Smooth muscle cell (in vitro differentiated cells): ENCODE results near the gene CACTIN. TPM values are rescaled to one million over a fixed set of nuclear protein-coding genes. Genes with fewer than 3 reads are reported as not detected.
A peak's percentile ranks its signal among the peaks of the same experiment; 100 is the strongest.

ENCODE experiments used
- DNase-seq: peaks from one replicate; lab custom pipeline; 2025; ENCODE audit not compliant: unreplicated experiment; lab: John Stamatoyannopoulos, UW
- H2AFZ ChIP-seq: fragments of 200-600 bp; sonication (generic); 2 replicates; pipeline ENCODE4 v1.6.0; 2016; ENCODE audit warnings: antibody characterized with exemption, low read depth, mild to moderate bottlenecking
- H3F3A ChIP-seq: fragments of 200-600 bp; sonication (generic); 2 replicates; pipeline ENCODE4 v1.6.0; 2017; ENCODE audit warnings: antibody characterized with exemption, low read depth
- H3K27ac ChIP-seq: fragments of 200-600 bp; sonication (generic); 2 replicates; pipeline ENCODE4 v1.5.1; 2016; ENCODE audit warnings: low read depth, mild to moderate bottlenecking
- H3K27me3 ChIP-seq: fragments of 200-600 bp; sonication (generic); 2 replicates; pipeline ENCODE4 v1.6.1; 2016; ENCODE audit warnings: low read depth, mild to moderate bottlenecking
- H3K36me3 ChIP-seq: fragments of 200-600 bp; sonication (generic); 2 replicates; pipeline ENCODE4 v1.5.1; 2016; ENCODE audit warnings: low read depth
- H3K4me1 ChIP-seq: fragments of 200-600 bp; sonication (generic); 2 replicates; pipeline ENCODE4 v1.5.1; 2016; ENCODE audit warnings: low read depth
- H3K4me2 ChIP-seq: fragments of 200-600 bp; sonication (generic); 2 replicates; pipeline ENCODE4 v1.6.0; 2016; ENCODE audit warnings: mild to moderate bottlenecking
- H3K4me3 ChIP-seq: fragments of 200-600 bp; sonication (generic); 2 replicates; pipeline ENCODE4 v1.5.1; 2016; ENCODE audit warnings: mild to moderate bottlenecking
- H3K79me2 ChIP-seq: fragments of 200-600 bp; sonication (generic); 2 replicates; pipeline ENCODE4 v1.6.0; 2016; ENCODE audit warnings: low read depth, mild to moderate bottlenecking
- H3K9ac ChIP-seq: fragments of 200-600 bp; sonication (generic); 2 replicates; pipeline ENCODE4 v1.6.0; 2016; ENCODE audit warnings: low read depth
- H3K9me3 ChIP-seq: fragments of 200-600 bp; sonication (generic); replicated peaks from 2 replicates; pipeline ENCODE4 v1.5.1; 2016; ENCODE audit warnings: low read depth
- H4K20me1 ChIP-seq: fragments of 200-600 bp; sonication (generic); 2 replicates; pipeline ENCODE4 v1.6.0; 2016; ENCODE audit warnings: low read depth
- WGBS: methylation state at CpG from one replicate; pipeline ENCODE4 v1.1.7; 2016; ENCODE audit warnings: low lambda C conversion rate; 5-methylcytosine and 5-hydroxymethylcytosine counted together
- polyA plus RNA-seq: library from polyadenylated mRNA; unstranded; fragments of >200 nt; fragmentation: Nextera tagmentation; extraction: Ambion mirVana; gene quantifications from 2 replicates; pipeline ENCODE4 v1.2.1, GENCODE V29; 2016
- total RNA-seq: library from RNA; depleted of rRNA; stranded (reverse); fragments of >200 nt; gene quantifications from 2 replicates; pipeline ENCODE4 v1.2.3, GENCODE V29; 2014
- TF ChIP-seq, protein P1 (sequence below): fragments of 200-600 bp; sonication (generic); IDR thresholded peaks from 2 replicates; pipeline ENCODE4 v1.5.1; 2017; ENCODE audit warnings: borderline replicate concordance, mild to moderate bottlenecking, antibody characterized with exemption; ENCODE audit not compliant: insufficient read depth, poor library complexity, severe bottlenecking

The CACTIN gene
- total and polyA plus RNA-seq, 2 experiments from 2014 or later, result 16.7 to 22.5 TPM

DNA sequence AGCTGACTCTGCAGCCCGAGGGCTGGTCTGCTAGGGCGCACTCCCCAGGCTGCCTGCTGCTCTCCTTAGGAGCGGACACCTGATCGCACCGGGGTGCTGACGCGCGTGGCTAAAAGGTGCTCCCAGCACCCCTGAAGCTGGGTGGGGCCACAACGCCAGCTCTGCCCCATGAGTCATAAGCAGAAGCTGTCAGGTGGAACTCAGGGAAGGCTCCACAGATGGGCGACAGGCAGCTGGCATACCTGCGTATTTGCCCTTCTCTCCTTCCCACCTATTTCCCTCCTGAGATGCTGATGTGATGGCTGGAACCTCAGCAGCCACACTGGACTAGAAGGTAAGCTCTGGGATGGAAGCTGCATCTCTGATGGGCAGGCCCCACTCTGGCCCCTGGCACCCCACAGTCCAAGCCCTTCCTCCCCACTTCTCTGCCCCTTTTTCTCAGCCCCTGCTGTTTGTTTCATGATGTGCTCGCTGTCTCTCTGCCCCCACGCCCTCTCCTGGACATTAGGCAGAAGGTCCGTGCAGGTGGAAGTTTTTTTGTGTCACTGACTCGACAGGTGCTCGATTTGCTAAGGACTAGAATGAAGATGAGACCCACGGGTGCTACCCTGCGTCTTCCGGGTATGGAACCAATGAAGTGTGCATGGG lies 30.3 kb upstream of the CACTIN start:
- Histone ChIP-seq H3K4me1 (no peaks in the 10 kb centered on the region), H3K4me3 (no peak overlapping the region), H3K9me3 (no peaks in the 10 kb centered on the region), H4K20me1 (no peaks in the 10 kb centered on the region), H3K9ac (no peak overlapping the region), H3K4me2 (no peak overlapping the region), H3K36me3 (no peaks in the 10 kb centered on the region), H3K27me3 (no peaks in the 10 kb centered on the region), H3F3A (peaks cover 2% of the 10 kb centered on the region), H3K27ac (no peak overlapping the region), H3K79me2 (no peaks in the 10 kb centered on the region), H2AFZ (no peak overlapping the region)
- 97% methylated on average over 19 of the region's 19 CpGs for WGBS
- TF ChIP-seq, protein P1, sequence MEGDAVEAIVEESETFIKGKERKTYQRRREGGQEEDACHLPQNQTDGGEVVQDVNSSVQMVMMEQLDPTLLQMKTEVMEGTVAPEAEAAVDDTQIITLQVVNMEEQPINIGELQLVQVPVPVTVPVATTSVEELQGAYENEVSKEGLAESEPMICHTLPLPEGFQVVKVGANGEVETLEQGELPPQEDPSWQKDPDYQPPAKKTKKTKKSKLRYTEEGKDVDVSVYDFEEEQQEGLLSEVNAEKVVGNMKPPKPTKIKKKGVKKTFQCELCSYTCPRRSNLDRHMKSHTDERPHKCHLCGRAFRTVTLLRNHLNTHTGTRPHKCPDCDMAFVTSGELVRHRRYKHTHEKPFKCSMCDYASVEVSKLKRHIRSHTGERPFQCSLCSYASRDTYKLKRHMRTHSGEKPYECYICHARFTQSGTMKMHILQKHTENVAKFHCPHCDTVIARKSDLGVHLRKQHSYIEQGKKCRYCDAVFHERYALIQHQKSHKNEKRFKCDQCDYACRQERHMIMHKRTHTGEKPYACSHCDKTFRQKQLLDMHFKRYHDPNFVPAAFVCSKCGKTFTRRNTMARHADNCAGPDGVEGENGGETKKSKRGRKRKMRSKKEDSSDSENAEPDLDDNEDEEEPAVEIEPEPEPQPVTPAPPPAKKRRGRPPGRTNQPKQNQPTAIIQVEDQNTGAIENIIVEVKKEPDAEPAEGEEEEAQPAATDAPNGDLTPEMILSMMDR, result no peak
- no peak for DNase-seq

DNA sequence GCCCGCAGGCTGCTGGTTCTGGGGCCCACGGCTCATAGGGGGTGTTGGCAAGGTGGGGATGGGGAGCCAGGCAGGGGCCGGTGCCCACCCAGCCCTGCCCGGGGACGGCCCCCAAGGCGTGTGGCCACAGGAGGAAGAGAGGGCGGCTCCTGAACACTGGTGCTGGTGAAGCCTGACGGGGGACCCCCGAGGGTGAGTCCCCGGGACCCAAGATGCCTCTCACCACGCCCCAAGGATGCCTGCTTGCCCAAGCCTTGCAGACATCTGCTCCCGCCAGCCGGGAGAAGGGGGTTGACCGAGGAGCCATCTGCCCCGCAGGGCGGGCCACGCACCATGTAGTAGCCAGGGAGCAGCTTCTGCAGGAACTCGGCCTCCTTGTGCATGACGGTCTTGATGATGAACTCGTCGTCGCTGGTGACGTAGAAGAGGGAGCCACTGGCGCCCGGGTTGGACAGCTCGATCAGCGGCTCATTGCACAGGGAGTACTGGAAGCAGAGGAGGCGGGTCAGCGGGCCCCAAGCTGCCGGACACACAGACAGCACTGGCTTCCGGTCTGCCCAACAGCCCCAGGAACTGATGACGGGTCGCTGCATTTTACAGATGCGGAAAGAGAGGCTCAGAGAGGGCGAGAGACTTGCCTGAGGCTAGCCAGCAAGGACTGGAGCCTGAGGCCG lies 29.6 kb upstream of the CACTIN start:
- DNase-seq, result no peak
- Histone ChIP-seq H3K27ac (peak overlapping the region; percentile 60), H3F3A (peaks cover 2% of the 10 kb centered on the region), H3K79me2 (no peaks in the 10 kb centered on the region), H3K27me3 (no peaks in the 10 kb centered on the region), H3K36me3 (no peaks in the 10 kb centered on the region), H3K9ac (no peak overlapping the region), H3K4me3 (no peak overlapping the region), H3K4me2 (no peak overlapping the region), H3K4me1 (no peaks in the 10 kb centered on the region), H3K9me3 (no peaks in the 10 kb centered on the region), H4K20me1 (no peaks in the 10 kb centered on the region), H2AFZ (no peak overlapping the region)
- TF ChIP-seq, protein P1, result no peak
- 91% methylated on average over 29 of the region's 36 CpGs for WGBS

DNA sequence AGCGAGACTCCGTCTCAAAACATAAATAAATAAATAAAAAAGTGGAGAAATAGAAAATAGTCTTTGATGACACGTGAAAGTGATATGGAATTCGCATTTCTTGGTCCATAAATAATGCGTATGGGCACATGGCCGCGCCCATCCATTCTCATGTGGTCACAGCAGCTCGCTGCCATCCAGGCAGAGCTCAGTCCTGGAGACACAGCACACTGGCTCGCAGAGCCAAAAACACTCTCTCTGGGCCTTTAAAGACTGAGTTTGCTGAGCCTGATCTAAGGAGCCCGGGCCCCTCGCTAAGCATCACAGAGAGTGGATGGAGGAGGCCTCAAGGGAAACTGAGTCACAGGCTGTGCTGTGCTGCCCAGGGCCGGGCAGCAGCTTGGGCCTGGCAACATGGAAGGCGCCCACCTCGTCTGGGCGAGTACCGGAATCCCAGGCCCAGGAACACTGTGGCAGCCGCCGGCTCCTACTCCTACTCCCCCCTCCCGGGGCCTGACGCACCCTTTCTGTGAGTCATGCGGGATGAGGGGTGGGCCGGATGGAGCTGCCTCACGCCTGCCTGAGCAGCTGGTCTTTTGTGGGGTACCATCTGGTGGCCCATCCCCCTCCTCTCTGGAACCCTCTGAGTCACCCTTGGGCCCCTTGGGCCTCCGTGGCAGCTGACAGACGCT lies 28.9 kb upstream of the CACTIN start:
- Histone ChIP-seq H3K4me2 (peak overlapping the region; percentile 43), H3K79me2 (no peaks in the 10 kb centered on the region), H4K20me1 (no peaks in the 10 kb centered on the region), H3K27ac (peak overlapping the region; percentile 87), H3F3A (peaks cover 2% of the 10 kb centered on the region), H3K27me3 (no peaks in the 10 kb centered on the region), H3K9me3 (no peaks in the 10 kb centered on the region), H2AFZ (peak overlapping the region; percentile 46), H3K9ac (peak overlapping the region; percentile 58), H3K36me3 (no peaks in the 10 kb centered on the region), H3K4me3 (no peak overlapping the region), H3K4me1 (no peaks in the 10 kb centered on the region)
- WGBS, result 67% methylated on average over 25 of the region's 25 CpGs
- peak; percentile 71 for DNase-seq
- TF ChIP-seq, protein P1, result no peak
